Caco-2 (cell line): ENCODE data around the gene MUC5AC. TPM values are rescaled to one million over a fixed set of nuclear protein-coding genes. Genes with fewer than 3 reads are reported as not detected.

Source experiments
- BruUV-seq: library from RNA; stranded (reverse); fragments of 400-500 nt; replicated peaks from 2 replicates; lab custom pipeline; 2021; lab: Mats Ljungman, UMichigan
- CTCF ChIA-PET: fragments of 300-600 bp; sonication (Branson Sonifier 250); formaldehyde crosslinking; loops from one replicate; lab custom pipeline; 2022; ENCODE audit warnings: antibody characterized with exemption; lab: Charles Lee
- POLR2A ChIA-PET: fragments of 300-600 bp; sonication (Branson Sonifier 250); formaldehyde crosslinking; loops from one replicate; lab custom pipeline; 2022; ENCODE audit warnings: antibody characterized with exemption; lab: Charles Lee
- DNase-seq, 2 experiments: peaks; one replicate each; pipeline versions ENCODE4 v3.0.0 to v3.0.0-alpha.2; 2020 to 2022
- H3K27me3 ChIP-seq: replicated peaks from 2 replicates; pipeline ENCODE4 v1.6.0; 2011; ENCODE audit warnings: low read length; ENCODE audit not compliant: control insufficient read depth, insufficient read depth
- H3K36me3 ChIP-seq: 2 replicates; pipeline ENCODE4 v1.5.1; 2011; ENCODE audit warnings: low read length; ENCODE audit not compliant: control insufficient read depth, insufficient read depth
- H3K4me1 ChIP-seq: fragments of 250-450 bp; sonication (Bioruptor Pico); 2 replicates; pipeline ENCODE4 v1.5.1; 2020; ENCODE audit warnings: mild to moderate bottlenecking
- H3K4me3 ChIP-seq: 2 replicates; pipeline ENCODE4 v1.5.1; 2011; ENCODE audit warnings: low read depth, mild to moderate bottlenecking, control low read depth, low read length
- H3K9me3 ChIP-seq: fragments of 250-450 bp; sonication (Bioruptor Pico); 2 replicates; pipeline ENCODE4 v1.5.1; 2020; ENCODE audit warnings: mild to moderate bottlenecking, moderate library complexity
- H3K27ac Mint-ChIP-seq: one replicate; pipeline ENCODE4 v1.8.0; 2022; ENCODE audit warnings: mixed read lengths; ENCODE audit not compliant: unreplicated experiment
- H3K27me3 Mint-ChIP-seq: one replicate; pipeline ENCODE4 v1.8.0; 2022; ENCODE audit warnings: mixed read lengths; ENCODE audit not compliant: insufficient read depth, unreplicated experiment
- H3K36me3 Mint-ChIP-seq: one replicate; pipeline ENCODE4 v1.8.0; 2022; ENCODE audit warnings: mild to moderate bottlenecking, mixed read lengths; ENCODE audit not compliant: insufficient read depth, unreplicated experiment
- H3K4me1 Mint-ChIP-seq: one replicate; pipeline ENCODE4 v1.8.0; 2022; ENCODE audit warnings: low read depth, mixed read lengths; ENCODE audit not compliant: unreplicated experiment
- H3K4me3 Mint-ChIP-seq: one replicate; pipeline ENCODE4 v1.8.0; 2022; ENCODE audit warnings: mild to moderate bottlenecking, moderate library complexity, mixed read lengths; ENCODE audit not compliant: unreplicated experiment
- H3K9me3 Mint-ChIP-seq: one replicate; pipeline ENCODE4 v1.8.0; 2022; ENCODE audit warnings: mixed read lengths; ENCODE audit not compliant: unreplicated experiment
- CTCF ChIP-seq, 2 experiments: fragments of 200-600 bp in 1 of 2; IDR thresholded peaks; 1 replicate in 1 of 2; 2 replicates in 1 of 2; pipeline versions ENCODE4 v1.5.1 to v1.8.0; 2011 to 2022; ENCODE audit warnings: antibody characterized with exemption in 1 of 2, control low read depth in 1 of 2, inconsistent platforms in 1 of 2, low read depth in 1 of 2, low read length in 1 of 2, mild to moderate bottlenecking in 1 of 2, moderate library complexity in 1 of 2; ENCODE audit not compliant: insufficient read depth in 1 of 2, severe bottlenecking in 1 of 2, unreplicated experiment in 1 of 2
- intact Hi-C: fragments of 100-400 bp; cut with micrococcal nuclease; formaldehyde crosslinking; loops from one replicate; pipeline ENCODE4 v1.10.0; 2022; ENCODE audit not compliant: unreplicated experiment
- total RNA-seq: library from RNA; stranded (reverse); gene quantifications from 2 replicates; pipeline ENCODE4 v1.2.3, GENCODE V29; 2022

Gene MUC5AC
- total RNA-seq, 1 experiment from 2014 or later, result 0.25 TPM

GRCh38 chr11:1202154-1202775 lies 44.5 kb downstream of the MUC5AC start:
- Histone ChIP-seq H3K36me3 (no peaks in the 10 kb centered on the region), H3K27me3 (no peaks in the 10 kb centered on the region), H3K9me3 (no peaks in the 10 kb centered on the region), H3K4me3 (no peak overlapping the region), H3K4me1 (no peaks in the 10 kb centered on the region)
- ChIA-PET CTCF (no interaction called here), POLR2A (interaction anchor here (0.6 kb wide), 1 partner anchor 25 kb away, joined by 3 read pairs; no protein-coding TSS in a partner anchor)
- Mint-ChIP-seq H3K9me3 (no peaks in the 10 kb centered on the region), H3K4me1 (no peaks in the 10 kb centered on the region), H3K27me3 (no peaks in the 10 kb centered on the region), H3K36me3 (no peaks in the 10 kb centered on the region), H3K27ac (no peak overlapping the region), H3K4me3 (no peak overlapping the region)
- intact Hi-C loops, result no loop called here
- no peak for TF ChIP-seq CTCF (IDR thresholded peaks at IDR 0.05; ENCODE audit: insufficient read depth in 1 of 2, low read depth in 1 of 2, low read length in 1 of 2, severe bottlenecking in 1 of 2, unreplicated experiment in 1 of 2)
- no TSS peak for BruUV-seq
- peak in 1 of 2 experiments; percentile 45 for DNase-seq

DNA sequence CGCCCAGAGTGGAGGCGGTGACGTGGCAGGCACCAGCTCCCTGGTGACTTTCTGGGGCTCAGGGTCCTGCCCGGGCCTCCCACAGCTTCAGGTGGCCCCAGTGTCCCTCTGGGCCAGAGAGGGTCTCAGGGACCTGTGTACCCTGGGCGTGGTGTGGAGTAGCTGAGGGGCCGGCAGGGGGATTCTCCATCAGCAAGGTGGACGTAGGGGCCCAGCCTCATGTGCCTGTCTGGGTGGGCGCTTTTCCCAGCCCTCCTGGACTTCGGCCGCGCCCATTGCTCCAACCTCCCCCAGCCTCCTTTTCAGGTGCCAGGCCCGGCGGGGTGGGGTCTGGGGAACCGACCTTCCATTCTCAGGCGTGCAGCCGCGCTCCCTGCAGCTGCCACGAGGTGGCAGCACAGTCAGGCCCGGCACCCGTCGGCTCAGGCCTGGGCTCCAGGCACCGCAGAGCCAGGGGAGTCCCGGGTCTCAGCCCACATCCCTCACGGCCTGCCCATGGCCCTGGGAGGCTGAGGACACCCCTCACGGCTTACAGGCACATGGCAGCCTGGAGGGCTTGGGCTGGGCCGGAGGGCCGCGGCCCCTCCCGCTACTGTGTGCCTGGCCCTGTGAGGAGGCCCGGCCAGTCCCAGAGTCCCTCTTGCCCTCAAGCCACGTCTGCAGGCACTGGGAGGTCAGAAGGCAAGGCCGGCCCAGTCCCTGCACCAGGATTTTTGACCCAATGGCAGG lies 45.2 kb downstream of the MUC5AC start:
- CTCF ChIA-PET, result no interaction called here

More for the DNA sequence above, 45.2 kb downstream of the MUC5AC start:
- H3K36me3 Mint-ChIP-seq, result no peaks in the 10 kb centered on the region
- intact Hi-C loops, result no loop called here
- H3K4me1 ChIP-seq, result no peaks in the 10 kb centered on the region
- POLR2A ChIA-PET, result interaction anchor here (0.6 kb wide), 1 partner anchor 24 kb away, joined by 3 read pairs; no protein-coding TSS in a partner anchor
- no peaks in the 10 kb centered on the region for H3K4me1 Mint-ChIP-seq
- H3K27me3 ChIP-seq, result no peaks in the 10 kb centered on the region
- DNase-seq, result peak; percentile 55 to 76
- H3K4me3 ChIP-seq, result no peak overlapping the region
- no peaks in the 10 kb centered on the region for H3K9me3 Mint-ChIP-seq
- BruUV-seq, result no TSS peak
- H3K4me3 Mint-ChIP-seq, result no peak overlapping the region
- H3K27ac Mint-ChIP-seq, result no peak overlapping the region
- TF ChIP-seq CTCF (IDR thresholded peaks at IDR 0.05; ENCODE audit: insufficient read depth in 1 of 2, low read depth in 1 of 2, low read length in 1 of 2, severe bottlenecking in 1 of 2, unreplicated experiment in 1 of 2), result peak; percentile 82 to 97
- no peaks in the 10 kb centered on the region for H3K27me3 Mint-ChIP-seq
- no peaks in the 10 kb centered on the region for H3K36me3 ChIP-seq
- no peaks in the 10 kb centered on the region for H3K9me3 ChIP-seq
